HepG2 (cell line): ENCODE data around the gene SGCD. TPM values are rescaled to one million over a fixed set of nuclear protein-coding genes. Genes with fewer than 3 reads are reported as not detected.

ENCODE experiments used
- ATAC-seq: fragments of 200-7000 bp; cut with Tn5 transposase; 3 replicates; pipeline ENCODE4 v1.9.1; 2020; ENCODE audit warnings: mild to moderate bottlenecking, moderate library complexity
- BruUV-seq: library from RNA; stranded (reverse); fragments of 400-500 nt; replicated peaks from 2 replicates; lab custom pipeline; 2021; lab: Mats Ljungman, UMichigan
- CTCF ChIA-PET: fragments of 300-600 bp; formaldehyde crosslinking; extraction: SDS; loops from one replicate; lab custom pipeline; 2021; ENCODE audit warnings: low total read pairs, inconsistent platforms, low intra/inter-chr PET ratio; lab: Yijun Ruan, JAX
- POLR2A ChIA-PET: fragments of 350-600 bp; sonication (Branson Sonifier 250); formaldehyde crosslinking; loops from one replicate; lab custom pipeline; 2020; ENCODE audit warnings: antibody characterized with exemption, inconsistent platforms; lab: Yijun Ruan, JAX
- DNase-seq: peaks from one replicate; pipeline ENCODE4 v3.0.0-alpha.2; 2015; ENCODE audit warnings: low spot score
- FAIRE-seq: peaks from 3 replicates; lab custom pipeline; 2011; peaks lifted over from hg19 to GRCh38; lab: Jason Lieb, UNC
- H2AFZ ChIP-seq: one replicate; pipeline ENCODE4 v1.6.1; 2011; ENCODE audit warnings: low read length, inconsistent platforms
- H3K27ac ChIP-seq: fragments of 300-600 bp; 3 replicates; pipeline ENCODE4 v1.8.0; 2011; ENCODE audit warnings: mixed run types, mild to moderate bottlenecking, mixed read lengths, low read length, inconsistent platforms; ENCODE audit not compliant: insufficient read depth; ENCODE audit errors: extremely low read length
- H3K27me3 ChIP-seq, 2 experiments: fragments of 200-600 bp in 1 of 2; 2 replicates in 1 of 2; 3 replicates in 1 of 2; pipeline versions ENCODE4 v1.6.0 to v1.8.0; 2011; ENCODE audit warnings: low read length in 2 of 2, mild to moderate bottlenecking in 2 of 2, moderate library complexity in 2 of 2, inconsistent platforms in 1 of 2; ENCODE audit not compliant: insufficient read depth in 2 of 2, control insufficient read depth in 1 of 2
- H3K36me3 ChIP-seq, 2 experiments: fragments of 200-600 bp in 1 of 2; replicated peaks in 1 of 2; 2 replicates in 1 of 2; 3 replicates in 1 of 2; pipeline versions ENCODE4 v1.5.1 to v1.8.0; 2011; ENCODE audit warnings: low read length in 2 of 2, inconsistent platforms in 1 of 2; ENCODE audit not compliant: insufficient read depth in 2 of 2, control insufficient read depth in 1 of 2
- H3K4me1 ChIP-seq: 2 replicates; pipeline ENCODE4 v1.5.1; 2012; ENCODE audit warnings: low read length, inconsistent platforms; ENCODE audit not compliant: insufficient read depth
- H3K4me2 ChIP-seq: 2 replicates; pipeline ENCODE4 v1.6.0; 2011; ENCODE audit warnings: low read depth, low read length, inconsistent platforms
- H3K4me3 ChIP-seq, 3 experiments: fragments of 200-600 bp in 1 of 3; sonication (generic), shearing (Covaris generic) in 1 of 3; replicated peaks in 1 of 3; 2 replicates each; pipeline ENCODE4 v1.5.1; 2011 to 2016; ENCODE audit warnings: low read length in 3 of 3, inconsistent platforms in 2 of 3, low read depth in 2 of 3, mild to moderate bottlenecking in 2 of 3, control low read depth in 1 of 3, mixed read lengths in 1 of 3; ENCODE audit not compliant: insufficient read depth in 1 of 3
- H3K79me2 ChIP-seq: one replicate; pipeline ENCODE4 v1.6.1; 2011; ENCODE audit warnings: low read length, inconsistent platforms; ENCODE audit not compliant: insufficient read depth
- H3K9ac ChIP-seq: 2 replicates; pipeline ENCODE4 v1.6.0; 2011; ENCODE audit warnings: mild to moderate bottlenecking, low read depth, low read length, inconsistent platforms; ENCODE audit not compliant: insufficient read depth
- H3K9me3 ChIP-seq: 2 replicates; pipeline ENCODE4 v1.5.1; 2012; ENCODE audit warnings: mild to moderate bottlenecking, low read length
- H4K20me1 ChIP-seq: 2 replicates; pipeline ENCODE4 v1.6.0; 2011; ENCODE audit warnings: inconsistent platforms, mild to moderate bottlenecking, low read length, moderate library complexity; ENCODE audit not compliant: insufficient read depth
- ATM ChIP-seq: fragments of 450-650 bp; IDR thresholded peaks from 2 replicates; pipeline ENCODE4 v1.7.1; 2017; ENCODE audit warnings: mild to moderate bottlenecking, borderline replicate concordance
- CAMTA2 ChIP-seq: sonication (generic); formaldehyde crosslinking; IDR thresholded peaks from 2 replicates; pipeline ENCODE4 v1.4.0; 2020; ENCODE audit warnings: mild to moderate bottlenecking, missing genetic modification reagents, borderline replicate concordance
- CHCHD3 ChIP-seq: sonication (generic); formaldehyde crosslinking; IDR thresholded peaks from 2 replicates; pipeline ENCODE4 v1.8.0; 2022; ENCODE audit warnings: mild to moderate bottlenecking, missing genetic modification reagents, moderate library complexity
- EP300 ChIP-seq, 3 experiments: sonication (generic) in 1 of 3; formaldehyde crosslinking in 1 of 3; IDR thresholded peaks; 2 replicates each; pipeline versions ENCODE4 v1.5.1 to v1.6.1; 2011 to 2020; ENCODE audit warnings: low read depth in 2 of 3, low read length in 2 of 3, borderline replicate concordance in 1 of 3, improper control_type of control experiment in 1 of 3, mild to moderate bottlenecking in 1 of 3, missing genetic modification reagents in 1 of 3, moderate library complexity in 1 of 3
- FOXC1 ChIP-seq: sonication (generic); formaldehyde crosslinking; IDR thresholded peaks from 2 replicates; pipeline ENCODE4 v1.8.0; 2022; ENCODE audit warnings: mild to moderate bottlenecking, missing genetic modification reagents, borderline replicate concordance
- FOXK2 ChIP-seq: fragments of 450-650 bp; IDR thresholded peaks from 2 replicates; pipeline ENCODE4 v1.6.1; 2016
- HMG20A ChIP-seq: IDR thresholded peaks from 2 replicates; pipeline ENCODE4 v1.6.1; 2016; ENCODE audit warnings: borderline replicate concordance
- HNRNPK ChIP-seq: fragments of 200-400 bp; formaldehyde crosslinking; IDR thresholded peaks from 2 replicates; pipeline ENCODE4 v1.6.1; 2018; ENCODE audit warnings: low read length, low read depth, moderate library complexity, mild to moderate bottlenecking; ENCODE audit not compliant: poor library complexity, severe bottlenecking
- MYC ChIP-seq: sonication (generic); formaldehyde crosslinking; IDR thresholded peaks from 2 replicates; pipeline ENCODE4 v1.9.0; 2021; ENCODE audit warnings: missing genetic modification reagents, borderline replicate concordance
- PPARG ChIP-seq: conservative IDR thresholded peaks from 2 replicates; pipeline ENCODE4 v1.6.1; 2016; ENCODE audit warnings: missing biosample characterization, missing genetic modification reagents
- TBL1XR1 ChIP-seq: fragments of 150-350 bp; IDR thresholded peaks from 2 replicates; pipeline ENCODE4 v1.6.1; 2014; ENCODE audit warnings: borderline replicate concordance, low read length; ENCODE audit not compliant: partially characterized antibody
- ZNF350 ChIP-seq: sonication (generic); formaldehyde crosslinking; IDR thresholded peaks from 2 replicates; pipeline ENCODE4 v1.4.0; 2020; ENCODE audit warnings: mild to moderate bottlenecking, low read depth, missing genetic modification reagents, borderline replicate concordance
- ZNF569 ChIP-seq: sonication (generic); formaldehyde crosslinking; IDR thresholded peaks from 2 replicates; pipeline ENCODE4 v1.5.0; 2020; ENCODE audit warnings: mild to moderate bottlenecking, missing genetic modification reagents, moderate library complexity, borderline replicate concordance
- ZZZ3 ChIP-seq: sonication (generic); formaldehyde crosslinking; IDR thresholded peaks from 2 replicates; pipeline ENCODE4 v1.4.0; 2020; ENCODE audit warnings: missing genetic modification reagents, mild to moderate bottlenecking, borderline replicate concordance
- WGBS: methylation state at CpG from one replicate; pipeline ENCODE4 v1.1.6; 2017; ENCODE audit warnings: low lambda C conversion rate; 5-methylcytosine and 5-hydroxymethylcytosine counted together
- in situ Hi-C: cut with HindIII; loops from 2 replicates; pipeline ENCODE4 v1.10.0; 2017; ENCODE audit warnings: low pct_unique_long_range_greater_than_20kb; ENCODE audit not compliant: extremely low pct_ligation_motif_present
- intact Hi-C: fragments of 100-400 bp; cut with micrococcal nuclease; formaldehyde crosslinking; loops from one replicate; pipeline ENCODE4 v1.10.0; 2022; ENCODE audit not compliant: unreplicated experiment
- polyA plus RNA-seq, 8 experiments: library from polyadenylated mRNA; depleted of rRNA in 3 of 8; stranded (reverse) in 7 of 8; unstranded in 1 of 8; fragments of >200 nt; fragmentation: Illumina TruSeq in 4 of 8; extraction: Trizol in 4 of 8; gene quantifications; 2 replicates each; pipeline versions ENCODE4 v1.2.1 to v1.2.3, GENCODE V29; 2011 to 2016; ENCODE audit warnings: low read depth in 4 of 8, missing spikeins in 1 of 8, mixed read lengths in 1 of 8; ENCODE audit not compliant: insufficient read depth in 1 of 8
- total RNA-seq, 5 experiments: library from RNA; depleted of rRNA; stranded (reverse); fragments of >200 nt; fragmentation: Illumina TruSeq; extraction: Trizol; gene quantifications; 2 replicates each; pipeline ENCODE4 v1.2.3, GENCODE V29; 2016; ENCODE audit warnings: low read depth in 1 of 5
- TF ChIP-seq, protein P1 (sequence below): sonication (generic); formaldehyde crosslinking; IDR thresholded peaks from 2 replicates; pipeline ENCODE4 v1.4.0; 2020; ENCODE audit warnings: missing genetic modification reagents
- TF ChIP-seq, protein P2 (sequence below): IDR thresholded peaks from 2 replicates; pipeline ENCODE4 v1.6.1; 2016; ENCODE audit warnings: low read depth, control low read depth

The SGCD gene
- total and polyA plus RNA-seq, 2 of the 13 experiments (the other 11 are each of a cell fraction or from before 2014, with no cell fraction given), result not detected

DNA sequence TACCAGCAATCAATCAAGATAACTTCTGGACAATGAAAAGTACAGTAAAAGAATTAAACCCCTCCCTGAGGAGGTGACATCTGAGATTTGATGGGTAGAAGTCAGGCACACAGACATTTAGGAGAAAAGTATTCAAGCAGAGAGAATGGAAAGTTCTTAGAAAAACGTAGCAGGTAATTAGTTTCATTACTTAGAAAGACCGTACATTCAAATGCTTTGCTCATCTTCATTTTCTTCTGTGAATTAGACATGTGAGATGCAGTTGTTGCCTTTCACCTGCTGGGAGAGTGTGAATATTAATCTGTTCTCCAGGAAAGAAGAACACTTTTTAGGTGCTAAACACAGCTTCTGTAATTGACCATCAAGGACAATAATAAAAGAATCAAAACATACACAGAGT lies 451.8 kb downstream of the SGCD start:
- Histone ChIP-seq H3K9me3 (no peaks in the 10 kb centered on the region), H3K36me3 (no peaks in the 10 kb centered on the region), H3K9ac (no peak overlapping the region), H3K4me1 (no peaks in the 10 kb centered on the region), H3K27me3 (no peaks in the 10 kb centered on the region; a peak in 1 of 5 replicates), H3K4me3 (no peak overlapping the region), H4K20me1 (no peaks in the 10 kb centered on the region), H3K4me2 (no peak overlapping the region), H3K27ac (no peak overlapping the region), H2AFZ (no peak overlapping the region), H3K79me2 (no peaks in the 10 kb centered on the region)
- POLR2A ChIA-PET, result no interaction called here
- no peak for FAIRE-seq
- no TSS peak for BruUV-seq
- TF ChIP-seq CHCHD3 (CRISPR knock-in tag) (no peak), CAMTA2 (CRISPR knock-in tag) (no peak)
- TF ChIP-seq, protein P1, sequence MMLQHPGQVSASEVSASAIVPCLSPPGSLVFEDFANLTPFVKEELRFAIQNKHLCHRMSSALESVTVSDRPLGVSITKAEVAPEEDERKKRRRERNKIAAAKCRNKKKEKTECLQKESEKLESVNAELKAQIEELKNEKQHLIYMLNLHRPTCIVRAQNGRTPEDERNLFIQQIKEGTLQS, result no peak
- 51% methylated on average over 2 of the region's 2 CpGs for WGBS
- no peak for ATAC-seq
- in situ Hi-C loops (no loop called here), intact Hi-C loops (no loop called here)
- CTCF ChIA-PET, result no interaction called here
- DNase-seq, result no peak

DNA sequence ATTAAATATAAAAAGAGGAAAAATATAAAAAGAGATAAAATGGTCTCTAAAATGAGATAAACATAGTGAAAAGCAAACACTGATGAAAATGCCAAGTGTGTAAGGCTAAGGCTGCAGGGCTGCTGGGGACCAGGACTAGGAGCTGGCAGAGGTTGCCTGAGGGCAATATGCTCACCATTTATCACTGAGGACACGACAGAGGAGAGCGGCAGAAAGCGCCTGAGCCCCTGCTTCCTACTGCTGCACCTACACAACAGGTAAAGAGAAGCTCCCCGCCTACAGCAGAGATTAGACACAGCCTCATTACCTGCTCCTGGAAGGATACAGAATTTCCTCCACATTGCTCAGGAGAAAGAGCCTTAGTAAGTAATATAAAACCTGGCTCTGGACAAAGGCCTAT lies 452.5 kb downstream of the SGCD start:
- H3K4me2 ChIP-seq, result no peak overlapping the region
- H3K9ac ChIP-seq, result no peak overlapping the region
- no peaks in the 10 kb centered on the region for H4K20me1 ChIP-seq
- no peaks in the 10 kb centered on the region; a peak in 1 of 5 replicates for H3K27me3 ChIP-seq
- H3K27ac ChIP-seq, result no peak overlapping the region
- in situ Hi-C loops, result no loop called here
- no peaks in the 10 kb centered on the region for H3K36me3 ChIP-seq
- TF ChIP-seq HMG20A (CRISPR knock-in tag), result no peak
- no peak for TF ChIP-seq ZNF569 (CRISPR knock-in tag)
- TF ChIP-seq FOXC1, result no peak
- TF ChIP-seq TBL1XR1, result no peak
- no peak for TF ChIP-seq ZZZ3 (CRISPR knock-in tag)
- TF ChIP-seq ZNF350, result no peak
- no peak for TF ChIP-seq CHCHD3 (CRISPR knock-in tag)
- no peak for TF ChIP-seq PPARG (CRISPR knock-in tag)
- TF ChIP-seq, protein P2, sequence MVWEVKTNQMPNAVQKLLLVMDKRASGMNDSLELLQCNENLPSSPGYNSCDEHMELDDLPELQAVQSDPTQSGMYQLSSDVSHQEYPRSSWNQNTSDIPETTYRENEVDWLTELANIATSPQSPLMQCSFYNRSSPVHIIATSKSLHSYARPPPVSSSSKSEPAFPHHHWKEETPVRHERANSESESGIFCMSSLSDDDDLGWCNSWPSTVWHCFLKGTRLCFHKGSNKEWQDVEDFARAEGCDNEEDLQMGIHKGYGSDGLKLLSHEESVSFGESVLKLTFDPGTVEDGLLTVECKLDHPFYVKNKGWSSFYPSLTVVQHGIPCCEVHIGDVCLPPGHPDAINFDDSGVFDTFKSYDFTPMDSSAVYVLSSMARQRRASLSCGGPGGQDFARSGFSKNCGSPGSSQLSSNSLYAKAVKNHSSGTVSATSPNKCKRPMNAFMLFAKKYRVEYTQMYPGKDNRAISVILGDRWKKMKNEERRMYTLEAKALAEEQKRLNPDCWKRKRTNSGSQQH (CRISPR knock-in tag), result no peak
- no peak for TF ChIP-seq HNRNPK
- no peak for TF ChIP-seq FOXK2
- TF ChIP-seq MYC, result no peak
- no peak for TF ChIP-seq EP300 (IDR thresholded peaks at IDR 0.05; ENCODE audit: low read depth in 2 of 2, low read length in 2 of 2)
- TF ChIP-seq EP300 (CRISPR knock-in tag; IDR thresholded peaks at IDR 0.05; ENCODE audit: borderline replicate concordance), result no peak
- no peak for TF ChIP-seq ATM
- CTCF ChIA-PET, result no interaction called here
- H3K4me3 ChIP-seq, result no peak overlapping the region
- no peaks in the 10 kb centered on the region for H3K9me3 ChIP-seq
- intact Hi-C loops, result no loop called here
- POLR2A ChIA-PET, result no interaction called here
- no peaks in the 10 kb centered on the region for H3K4me1 ChIP-seq
- H3K79me2 ChIP-seq, result no peaks in the 10 kb centered on the region
- no peak for ATAC-seq
- no TSS peak for BruUV-seq
- no peak overlapping the region for H2AFZ ChIP-seq
- FAIRE-seq, result no peak
- WGBS, result 65% methylated on average over 4 of the region's 4 CpGs
- DNase-seq, result no peak
